OCI-LY1 (cell line): ENCODE measurements around the gene KAT2A.

Experiments used
- H2AFZ ChIP-seq: fragments of 200-600 bp; sonication (generic), shearing (Covaris generic); 2 replicates; pipeline ENCODE4 v1.6.0; 2014; ENCODE audit warnings: antibody characterized with exemption, mild to moderate bottlenecking, low read length
- H3F3A ChIP-seq: fragments of 200-600 bp; sonication (generic), shearing (Covaris generic); 2 replicates; pipeline ENCODE4 v1.6.0; 2014; ENCODE audit warnings: mild to moderate bottlenecking, antibody characterized with exemption, low read length, moderate library complexity; ENCODE audit not compliant: insufficient read depth
- H3K27ac ChIP-seq: fragments of 200-600 bp; sonication (generic); 2 replicates; pipeline ENCODE4 v1.5.1; 2014; ENCODE audit warnings: low read length, mixed run types, mild to moderate bottlenecking, low read depth; ENCODE audit not compliant: poor library complexity, severe bottlenecking
- H3K27me3 ChIP-seq: fragments of 200-600 bp; sonication (generic); 2 replicates; pipeline ENCODE4 v1.6.0; 2014; ENCODE audit warnings: antibody characterized with exemption, mild to moderate bottlenecking, low read length, moderate library complexity; ENCODE audit not compliant: insufficient read depth
- H3K36me3 ChIP-seq: fragments of 200-600 bp; sonication (generic); 2 replicates; pipeline ENCODE4 v1.6.1; 2014; ENCODE audit warnings: mild to moderate bottlenecking, antibody characterized with exemption, low read length, moderate library complexity, mixed read lengths; ENCODE audit not compliant: insufficient read depth
- H3K4me1 ChIP-seq: fragments of 200-600 bp; sonication (generic); 2 replicates; pipeline ENCODE4 v1.5.1; 2014; ENCODE audit warnings: mild to moderate bottlenecking, low read length, moderate library complexity; ENCODE audit not compliant: insufficient read depth, severe bottlenecking
- H3K4me2 ChIP-seq: fragments of 200-600 bp; sonication (generic), shearing (Covaris generic); 2 replicates; pipeline ENCODE4 v1.6.1; 2014; ENCODE audit warnings: low read length
- H3K4me3 ChIP-seq: fragments of 200-600 bp; sonication (generic); 2 replicates; pipeline ENCODE4 v1.5.1; 2014; ENCODE audit warnings: low read length, low read depth, mild to moderate bottlenecking, mixed read lengths; ENCODE audit not compliant: poor library complexity, severe bottlenecking
- H3K79me2 ChIP-seq: fragments of 200-600 bp; shearing (Covaris generic); 2 replicates; pipeline ENCODE4 v1.6.1; 2016; ENCODE audit warnings: mixed run types, low read length, mixed read lengths; ENCODE audit not compliant: insufficient read depth
- H3K9ac ChIP-seq: fragments of 200-600 bp; sonication (generic), shearing (Covaris generic); 2 replicates; pipeline ENCODE4 v1.6.1; 2014; ENCODE audit warnings: mild to moderate bottlenecking, low read length, mixed read lengths
- H3K9me2 ChIP-seq: fragments of 200-600 bp; sonication (generic), shearing (Covaris generic); 2 replicates; pipeline ENCODE4 v1.6.1; 2014; ENCODE audit warnings: low read depth, mild to moderate bottlenecking, low read length, mixed read lengths
- H3K9me3 ChIP-seq: fragments of 200-600 bp; shearing (Covaris generic); 2 replicates; pipeline ENCODE4 v1.6.1; 2014; ENCODE audit warnings: low read length, mixed read lengths
- H4K20me1 ChIP-seq: fragments of 200-600 bp; sonication (generic), shearing (Covaris generic); 2 replicates; pipeline ENCODE4 v1.6.0; 2016; ENCODE audit warnings: mild to moderate bottlenecking, low read length; ENCODE audit not compliant: insufficient read depth
- EZH2 ChIP-seq: fragments of 200-600 bp; sonication (generic), shearing (Covaris generic); IDR thresholded peaks from 2 replicates; pipeline ENCODE4 v1.8.0; 2017; ENCODE audit warnings: borderline replicate concordance, mixed run types, mild to moderate bottlenecking, antibody characterized with exemption, low read length, moderate library complexity, mixed read lengths
- TF ChIP-seq, protein P1 (sequence below): fragments of 200-600 bp; sonication (generic), shearing (Covaris generic); IDR thresholded peaks from 2 replicates; pipeline ENCODE4 v1.5.1; 2017; ENCODE audit warnings: mild to moderate bottlenecking, antibody characterized with exemption, low read length, moderate library complexity, mixed read lengths

KAT2A gene

DNA sequence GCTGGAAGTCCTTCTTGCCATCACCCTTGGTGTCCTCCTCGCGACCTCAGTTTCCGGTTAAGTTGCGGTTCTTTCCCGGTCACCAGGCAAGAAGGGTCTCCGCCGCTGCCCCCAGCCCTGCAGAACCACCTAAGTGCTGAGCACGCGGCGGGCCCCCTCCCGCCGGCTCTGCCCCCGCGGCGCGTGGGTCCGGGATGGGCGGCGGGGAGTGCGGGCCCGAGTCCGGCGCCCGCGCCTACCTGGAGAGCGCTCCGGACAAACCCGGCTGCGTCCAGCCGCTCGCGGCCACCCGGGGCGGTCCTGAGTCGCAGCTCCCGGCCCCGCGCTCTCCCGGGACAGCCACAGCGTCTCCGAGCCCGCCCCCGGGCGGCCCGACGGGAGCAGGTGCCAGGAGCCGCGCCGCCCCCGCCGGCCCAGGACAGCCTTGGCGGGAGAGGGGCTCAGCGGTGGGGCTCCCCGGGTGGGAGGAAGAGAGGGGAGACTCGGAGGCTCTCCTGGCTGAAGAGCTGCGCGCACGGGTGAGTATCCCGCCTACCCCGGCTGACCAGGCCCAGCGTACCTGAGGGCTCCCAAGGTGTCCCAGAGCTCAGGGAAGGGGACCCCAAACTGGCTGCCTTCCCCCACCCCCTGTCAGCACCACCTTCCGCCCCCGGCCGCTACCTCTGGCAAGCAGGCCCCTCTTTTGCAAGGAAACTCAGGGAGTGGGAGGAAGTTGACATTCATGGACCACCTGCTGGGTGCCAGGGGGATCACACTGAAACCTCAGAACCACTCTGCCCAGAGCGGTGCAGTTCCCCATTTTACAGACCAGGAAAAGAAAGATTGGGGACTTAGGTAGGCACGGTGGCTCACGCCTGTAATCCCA is 48.6 kb downstream of the KAT2A start:
- Histone ChIP-seq H3K4me1 (no peaks in the 10 kb centered on the region), H3K27me3 (peaks cover 4% of the 10 kb centered on the region), H3K9me2 (no peaks in the 10 kb centered on the region), H3K4me2 (0 out of 2 replicates have a peak overlapping the region, but pooled peaks have one; percentile 25), H3F3A (no peaks in the 10 kb centered on the region), H3K4me3 (peak overlapping the region; percentile 6), H3K36me3 (no peaks in the 10 kb centered on the region), H2AFZ (no peak overlapping the region), H3K9ac (no peak overlapping the region), H4K20me1 (no peaks in the 10 kb centered on the region), H3K9me3 (no peaks in the 10 kb centered on the region), H3K79me2 (no peaks in the 10 kb centered on the region), H3K27ac (no peak overlapping the region)
- TF ChIP-seq, protein P1, sequence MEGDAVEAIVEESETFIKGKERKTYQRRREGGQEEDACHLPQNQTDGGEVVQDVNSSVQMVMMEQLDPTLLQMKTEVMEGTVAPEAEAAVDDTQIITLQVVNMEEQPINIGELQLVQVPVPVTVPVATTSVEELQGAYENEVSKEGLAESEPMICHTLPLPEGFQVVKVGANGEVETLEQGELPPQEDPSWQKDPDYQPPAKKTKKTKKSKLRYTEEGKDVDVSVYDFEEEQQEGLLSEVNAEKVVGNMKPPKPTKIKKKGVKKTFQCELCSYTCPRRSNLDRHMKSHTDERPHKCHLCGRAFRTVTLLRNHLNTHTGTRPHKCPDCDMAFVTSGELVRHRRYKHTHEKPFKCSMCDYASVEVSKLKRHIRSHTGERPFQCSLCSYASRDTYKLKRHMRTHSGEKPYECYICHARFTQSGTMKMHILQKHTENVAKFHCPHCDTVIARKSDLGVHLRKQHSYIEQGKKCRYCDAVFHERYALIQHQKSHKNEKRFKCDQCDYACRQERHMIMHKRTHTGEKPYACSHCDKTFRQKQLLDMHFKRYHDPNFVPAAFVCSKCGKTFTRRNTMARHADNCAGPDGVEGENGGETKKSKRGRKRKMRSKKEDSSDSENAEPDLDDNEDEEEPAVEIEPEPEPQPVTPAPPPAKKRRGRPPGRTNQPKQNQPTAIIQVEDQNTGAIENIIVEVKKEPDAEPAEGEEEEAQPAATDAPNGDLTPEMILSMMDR: no peak
- TF ChIP-seq EZH2: no peak

DNA sequence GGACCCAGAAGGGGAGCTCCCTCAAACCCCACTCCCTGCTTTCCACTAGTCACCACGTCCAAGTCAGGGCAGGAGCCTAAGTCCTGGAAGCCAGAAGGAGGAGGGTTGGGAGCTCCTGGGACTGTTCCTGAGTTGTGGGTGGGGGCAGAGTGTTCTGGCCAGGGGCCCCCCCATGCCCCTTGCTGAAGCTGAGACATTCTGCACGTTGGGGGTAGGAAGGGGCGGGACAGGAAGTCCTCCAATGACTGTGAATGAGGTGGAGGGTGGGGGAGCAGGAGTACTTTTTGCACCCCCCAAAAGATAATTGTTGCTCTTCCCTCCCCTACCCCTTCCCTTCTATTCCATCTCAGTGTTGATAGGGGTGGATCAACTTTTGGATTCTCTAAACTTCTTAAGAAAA is 49.4 kb downstream of the KAT2A start:
- Histone ChIP-seq H3K36me3 (no peaks in the 10 kb centered on the region), H3K9ac (no peak overlapping the region), H3K27me3 (peaks cover 4% of the 10 kb centered on the region), H3K27ac (no peak overlapping the region), H3K9me2 (no peaks in the 10 kb centered on the region), H4K20me1 (no peaks in the 10 kb centered on the region), H3K79me2 (no peaks in the 10 kb centered on the region), H3K4me2 (0 out of 2 replicates have a peak overlapping the region, but pooled peaks have one; percentile 25), H3F3A (no peaks in the 10 kb centered on the region), H3K4me3 (no peak overlapping the region), H3K4me1 (no peaks in the 10 kb centered on the region), H3K9me3 (no peaks in the 10 kb centered on the region), H2AFZ (no peak overlapping the region)
- TF ChIP-seq, protein P1: no peak
- no peak for TF ChIP-seq EZH2

DNA sequence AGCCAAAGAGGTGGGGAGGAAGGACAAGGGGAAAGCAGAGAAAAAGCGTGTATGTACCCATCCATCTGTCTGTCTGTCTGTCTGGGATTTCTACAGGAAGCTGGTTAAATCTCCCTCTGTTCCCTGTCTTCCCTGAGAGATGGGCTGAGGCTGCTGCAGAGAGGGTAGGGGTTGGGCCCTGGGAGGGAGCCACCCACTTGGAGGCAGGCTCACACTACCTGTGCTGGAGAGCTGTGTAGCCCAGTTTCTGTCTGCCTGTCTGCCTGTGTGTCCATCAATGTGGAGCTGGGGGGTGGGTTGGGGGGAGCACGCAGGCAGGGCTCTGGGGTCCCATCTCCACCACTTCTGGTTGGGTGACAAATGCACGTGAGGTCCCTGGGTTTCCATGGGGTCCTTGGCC is 52.2 kb downstream of the KAT2A start:
- Histone ChIP-seq H3K79me2 (no peaks in the 10 kb centered on the region), H2AFZ (no peak overlapping the region), H3K4me3 (no peak overlapping the region), H4K20me1 (no peaks in the 10 kb centered on the region), H3F3A (no peaks in the 10 kb centered on the region), H3K9ac (no peak overlapping the region), H3K27me3 (peaks cover 4% of the 10 kb centered on the region; the same call in 1 of the 2 replicates), H3K9me3 (no peaks in the 10 kb centered on the region), H3K9me2 (no peaks in the 10 kb centered on the region), H3K36me3 (no peaks in the 10 kb centered on the region), H3K27ac (no peak overlapping the region), H3K4me1 (peaks cover 1% of the 10 kb centered on the region), H3K4me2 (no peak overlapping the region)
- TF ChIP-seq, protein P1: no peak
- no peak for TF ChIP-seq EZH2
